Right atrium auricular region (tissue), 2 donors: ENCODE measurements around the gene IRF2. TPM values are rescaled to one million over a fixed set of nuclear protein-coding genes. Genes with fewer than 3 reads are reported as not detected.
"Not testable (repeated sequence)": the region's sequence is repeated elsewhere in the genome, so short reads cannot be mapped to it uniquely, and the experiment has no call there.

ENCODE experiments used
- DNase-seq: peaks from one replicate; pipeline ENCODE4 v3.0.0-alpha.2; 2019; ENCODE audit warnings: low spot score
- H3K27ac ChIP-seq, 2 donors: fragments of 200-600 bp; sonication (generic); 1 replicate in 1 of 2; 2 replicates in 1 of 2; pipeline ENCODE4 v1.5.1; 2016 to 2019
- H3K27me3 ChIP-seq, 2 donors: fragments of 200-600 bp; sonication (generic); one replicate each; pipeline versions ENCODE4 v1.5.1 to v1.6.0; 2017 to 2019
- H3K36me3 ChIP-seq: fragments of 200-600 bp; sonication (generic); one replicate; pipeline ENCODE4 v1.5.1; 2016
- H3K4me1 ChIP-seq, 2 donors: fragments of 200-600 bp; sonication (generic); one replicate each; pipeline versions ENCODE4 v1.5.1 to v1.6.0; 2017 to 2019
- H3K4me3 ChIP-seq, 2 donors: fragments of 200-600 bp; sonication (generic); 1 replicate in 1 of 2; 2 replicates in 1 of 2; pipeline ENCODE4 v1.5.1; 2017 to 2019; ENCODE audit warnings: mild to moderate bottlenecking in 1 of 2, moderate library complexity in 1 of 2
- H3K9me3 ChIP-seq, 2 donors: fragments of 200-600 bp; sonication (generic); one replicate each; pipeline ENCODE4 v1.5.1; 2019
- CTCF ChIP-seq, 2 donors: fragments of 200-600 bp; sonication (generic); IDR thresholded peaks; one replicate each; pipeline ENCODE4 v1.5.1; 2019; ENCODE audit warnings: antibody characterized with exemption in 2 of 2
- total RNA-seq, 2 donors: library from RNA; depleted of rRNA; stranded (reverse); fragments of >200 nt; gene quantifications; one replicate each; pipeline ENCODE4 v1.1.0, GENCODE V29; 2016

IRF2 gene
- total RNA-seq, 2 donors from 2014 or later: 17.7 to 24.5 TPM

- Histone ChIP-seq H3K4me3 (no peak overlapping the region), H3K9me3 (no peaks in the 10 kb centered on the region), H3K36me3 (no peaks in the 10 kb centered on the region), H3K4me1 (peaks cover 0 to 61% of the 10 kb centered on the region in 2 donors), H3K27ac (peak overlapping the region; percentile 83 to 88), H3K27me3 (no peaks in the 10 kb centered on the region)
- no peak for TF ChIP-seq CTCF (IDR thresholded peaks at IDR 0.05)
- peak; percentile 81 for DNase-seq
Observed at GRCh38 chr4:184345573-184345922, 128.8 kb downstream of the IRF2 start.

GRCh38 chr4:184344899-184345572 lies 129.3 kb downstream of the IRF2 start:
- H3K27me3 ChIP-seq: no peaks in the 10 kb centered on the region
- peaks cover 0 to 61% of the 10 kb centered on the region in 2 donors for H3K4me1 ChIP-seq
- H3K4me3 ChIP-seq: no peak overlapping the region
- DNase-seq: peak; percentile 40
- TF ChIP-seq CTCF (IDR thresholded peaks at IDR 0.05): no peak
- H3K27ac ChIP-seq: peak overlapping the region; percentile 83 to 88
- H3K9me3 ChIP-seq: no peaks in the 10 kb centered on the region
- H3K36me3 ChIP-seq: no peaks in the 10 kb centered on the region

GRCh38 chr4:184344435-184344834 lies 129.9 kb downstream of the IRF2 start:
- no peaks in the 10 kb centered on the region for H3K9me3 ChIP-seq
- H3K4me1 ChIP-seq: peaks cover 0 to 61% of the 10 kb centered on the region in 2 donors
- TF ChIP-seq CTCF (IDR thresholded peaks at IDR 0.05): no peak
- peak; percentile 48 for DNase-seq
- H3K36me3 ChIP-seq: no peaks in the 10 kb centered on the region
- peak overlapping the region; percentile 83 to 88 for H3K27ac ChIP-seq
- H3K27me3 ChIP-seq: no peaks in the 10 kb centered on the region
- H3K4me3 ChIP-seq: no peak overlapping the region

- no peak for TF ChIP-seq CTCF (IDR thresholded peaks at IDR 0.05)
- no peaks in the 10 kb centered on the region for H3K27me3 ChIP-seq
- peak overlapping the region; percentile 46 to 61 for H3K4me3 ChIP-seq
- no peaks in the 10 kb centered on the region for H3K36me3 ChIP-seq
- DNase-seq: peak; percentile 80
- peak overlapping the region; percentile 83 to 88 for H3K27ac ChIP-seq
- peaks cover 0 to 53% of the 10 kb centered on the region in 2 donors for H3K4me1 ChIP-seq
- H3K9me3 ChIP-seq: peaks cover 0 to under 1% of the 10 kb centered on the region in 2 donors
Observed at GRCh38 chr4:184343502-184344177, 130.7 kb downstream of the IRF2 start.

GRCh38 chr4:184342857-184343237 lies 131.5 kb downstream of the IRF2 start:
- H3K4me3 ChIP-seq, DNase-seq, H3K36me3 ChIP-seq, H3K9me3 ChIP-seq, H3K27me3 ChIP-seq: not testable (repeated sequence)
- Histone ChIP-seq H3K4me1 (peaks cover 0 to 45% of the 10 kb centered on the region in 2 donors), H3K27ac (peak overlapping the region; percentile 83 to 88)

GRCh38 chr4:184342167-184342856 lies 132.0 kb downstream of the IRF2 start:
- Histone ChIP-seq H3K4me1 (peaks cover 0 to 40% of the 10 kb centered on the region in 2 donors), H3K9me3 (peaks cover 0 to 11% of the 10 kb centered on the region in 2 donors), H3K4me3 (no peak overlapping the region), H3K36me3 (no peaks in the 10 kb centered on the region), H3K27me3 (no peaks in the 10 kb centered on the region), H3K27ac (peak overlapping the region in 1 of 2 donors; percentile 88)
- TF ChIP-seq CTCF (IDR thresholded peaks at IDR 0.05): no peak
- DNase-seq: peak; percentile 21

- DNase-seq, H3K4me3 ChIP-seq, H3K36me3 ChIP-seq, H3K27me3 ChIP-seq: not testable (repeated sequence)
- Histone ChIP-seq H3K4me1 (peaks cover 0 to 14% of the 10 kb centered on the region in 2 donors), H3K27ac (peak overlapping the region in 1 of 2 donors; percentile 44), H3K9me3 (peaks cover 0 to 11% of the 10 kb centered on the region in 2 donors)
Observed at GRCh38 chr4:184339398-184340193, 134.8 kb downstream of the IRF2 start.
